NB4 (cell line): ENCODE results near the gene THSD7B.

ENCODE experiments used
- CTCF ChIP-seq: IDR thresholded peaks from one replicate; pipeline ENCODE4 v1.5.1; 2012; ENCODE audit warnings: low read depth, low read length
- MAX ChIP-seq: IDR thresholded peaks from 2 replicates; pipeline ENCODE4 v1.6.1; 2011; ENCODE audit warnings: low read depth, low read length

GRCh38 chr2:137316075-137316474 is 550.7 kb downstream of the THSD7B start:
- TF ChIP-seq CTCF (no peak), MAX (no peak)
